ENCODE results near the gene TMEM266.
A peak's percentile ranks its signal among the peaks of the same experiment; 100 is the strongest.

The TMEM266 gene

DNA sequence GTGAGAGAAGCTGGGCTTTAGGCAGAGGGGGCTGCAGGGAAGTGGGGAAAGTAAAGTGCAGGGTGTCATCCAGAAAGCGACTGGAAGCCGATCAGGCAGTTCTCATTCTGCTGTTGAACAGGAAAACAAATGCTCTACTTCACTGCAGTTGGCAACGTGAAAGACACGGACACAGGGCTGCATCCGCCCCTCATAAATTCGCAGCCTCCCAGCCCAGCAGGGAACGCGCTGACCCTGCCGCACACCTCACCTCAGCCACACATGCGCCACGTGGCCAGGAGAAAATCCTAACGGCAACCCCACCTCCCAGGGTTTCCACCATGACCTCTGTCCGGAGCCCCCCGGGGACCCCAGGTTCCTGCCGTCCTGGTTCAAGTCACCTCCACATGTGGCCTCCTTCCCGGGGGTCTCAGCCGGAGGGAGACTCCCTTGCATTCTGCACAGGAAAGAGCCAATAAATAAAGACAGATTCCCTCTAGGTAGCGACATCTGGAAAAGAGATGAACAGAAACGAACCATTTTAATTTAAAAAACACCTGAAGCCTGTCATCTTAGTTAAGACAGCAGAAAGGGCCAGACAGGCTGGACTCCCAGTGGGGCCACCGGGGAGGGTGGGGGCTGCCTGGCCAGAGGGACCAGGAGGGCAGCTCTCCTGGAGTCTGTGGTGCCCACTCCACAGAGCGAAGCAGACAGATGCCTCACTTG, 118.7 kb downstream of the TMEM266 start:
- no peak for DNase-seq (ENCODE audit: low read depth)
- H3K4me3 ChIP-seq (ENCODE audit: low read depth, low read length) = no peak overlapping the region
- TF ChIP-seq, protein P1, sequence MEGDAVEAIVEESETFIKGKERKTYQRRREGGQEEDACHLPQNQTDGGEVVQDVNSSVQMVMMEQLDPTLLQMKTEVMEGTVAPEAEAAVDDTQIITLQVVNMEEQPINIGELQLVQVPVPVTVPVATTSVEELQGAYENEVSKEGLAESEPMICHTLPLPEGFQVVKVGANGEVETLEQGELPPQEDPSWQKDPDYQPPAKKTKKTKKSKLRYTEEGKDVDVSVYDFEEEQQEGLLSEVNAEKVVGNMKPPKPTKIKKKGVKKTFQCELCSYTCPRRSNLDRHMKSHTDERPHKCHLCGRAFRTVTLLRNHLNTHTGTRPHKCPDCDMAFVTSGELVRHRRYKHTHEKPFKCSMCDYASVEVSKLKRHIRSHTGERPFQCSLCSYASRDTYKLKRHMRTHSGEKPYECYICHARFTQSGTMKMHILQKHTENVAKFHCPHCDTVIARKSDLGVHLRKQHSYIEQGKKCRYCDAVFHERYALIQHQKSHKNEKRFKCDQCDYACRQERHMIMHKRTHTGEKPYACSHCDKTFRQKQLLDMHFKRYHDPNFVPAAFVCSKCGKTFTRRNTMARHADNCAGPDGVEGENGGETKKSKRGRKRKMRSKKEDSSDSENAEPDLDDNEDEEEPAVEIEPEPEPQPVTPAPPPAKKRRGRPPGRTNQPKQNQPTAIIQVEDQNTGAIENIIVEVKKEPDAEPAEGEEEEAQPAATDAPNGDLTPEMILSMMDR (IDR thresholded peaks at IDR 0.05; ENCODE audit: low read depth, low read length, missing control alignments) = no peak

DNA sequence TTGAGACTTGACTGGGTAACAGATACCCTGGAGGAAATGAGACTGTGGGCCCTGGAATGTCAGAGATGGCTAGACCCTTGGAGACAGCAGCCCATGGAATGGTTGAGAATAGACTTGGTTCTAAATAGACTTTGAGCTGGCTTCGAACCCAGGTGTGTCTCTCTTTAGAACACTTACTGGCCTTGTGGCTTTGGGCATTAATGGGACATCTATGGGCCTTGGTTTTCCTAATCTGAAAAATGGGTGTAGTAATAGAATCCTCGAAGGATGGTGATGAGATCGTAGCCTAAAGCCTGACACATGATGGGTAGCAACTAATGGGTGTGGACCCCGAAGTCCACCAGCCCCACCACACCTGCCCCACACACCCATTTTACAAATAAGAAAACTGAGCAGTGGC, 119.2 kb downstream of the TMEM266 start:
- TF ChIP-seq, protein P1 (IDR thresholded peaks at IDR 0.05; ENCODE audit: low read depth, low read length, missing control alignments) = no peak
- DNase-seq (ENCODE audit: low read depth) = no peak
- H3K4me3 ChIP-seq (ENCODE audit: low read depth, low read length) = no peak overlapping the region

DNA sequence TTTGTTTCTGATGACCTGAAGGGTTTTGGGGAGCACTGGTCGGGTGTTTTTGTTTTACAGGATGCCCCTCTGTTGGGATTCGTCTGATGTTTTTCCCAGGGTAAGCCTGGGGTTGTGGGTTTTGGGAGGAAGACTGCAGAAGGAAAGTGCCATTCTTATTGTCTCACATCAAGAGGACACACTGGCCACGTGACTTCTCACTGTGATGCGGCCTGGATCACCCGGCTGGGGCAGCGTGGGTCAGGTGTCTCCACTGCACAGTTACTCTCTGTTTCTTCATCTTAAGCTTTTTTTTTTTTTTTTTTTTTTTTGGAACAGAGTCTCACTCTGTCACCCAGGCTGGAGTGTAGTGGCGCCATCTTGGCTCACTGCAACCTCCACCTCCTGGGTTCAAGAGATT, 120.5 kb downstream of the TMEM266 start:
- DNase-seq (ENCODE audit: low read depth) = no peak
- H3K4me3 ChIP-seq (ENCODE audit: low read depth, low read length) = no peak overlapping the region
- TF ChIP-seq, protein P1 (IDR thresholded peaks at IDR 0.05; ENCODE audit: low read depth, low read length, missing control alignments) = no peak

DNA sequence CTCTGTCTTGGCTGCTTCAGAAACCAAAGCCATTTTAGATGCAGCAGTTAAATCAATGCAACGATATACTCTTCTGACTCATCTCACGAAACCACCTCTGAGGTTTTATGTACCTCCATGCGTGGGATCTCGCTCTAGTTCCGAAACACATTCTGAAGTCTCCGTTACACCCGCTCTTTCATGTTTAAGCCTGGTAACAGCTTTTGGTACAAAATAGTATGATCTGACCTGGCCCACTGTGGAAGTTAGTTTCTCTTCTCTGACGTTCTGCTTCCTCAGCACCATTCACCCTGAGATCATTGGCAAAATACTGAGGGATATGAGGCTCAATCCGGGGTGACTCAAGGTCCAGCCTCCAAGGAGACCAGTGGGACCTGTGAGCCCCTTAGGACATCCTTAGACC, 121.9 kb downstream of the TMEM266 start:
- H3K4me3 ChIP-seq (ENCODE audit: low read depth, low read length) = no peak overlapping the region
- peak; percentile 83 for DNase-seq (ENCODE audit: low read depth)
- TF ChIP-seq, protein P1 (IDR thresholded peaks at IDR 0.05; ENCODE audit: low read depth, low read length, missing control alignments) = no peak

DNA sequence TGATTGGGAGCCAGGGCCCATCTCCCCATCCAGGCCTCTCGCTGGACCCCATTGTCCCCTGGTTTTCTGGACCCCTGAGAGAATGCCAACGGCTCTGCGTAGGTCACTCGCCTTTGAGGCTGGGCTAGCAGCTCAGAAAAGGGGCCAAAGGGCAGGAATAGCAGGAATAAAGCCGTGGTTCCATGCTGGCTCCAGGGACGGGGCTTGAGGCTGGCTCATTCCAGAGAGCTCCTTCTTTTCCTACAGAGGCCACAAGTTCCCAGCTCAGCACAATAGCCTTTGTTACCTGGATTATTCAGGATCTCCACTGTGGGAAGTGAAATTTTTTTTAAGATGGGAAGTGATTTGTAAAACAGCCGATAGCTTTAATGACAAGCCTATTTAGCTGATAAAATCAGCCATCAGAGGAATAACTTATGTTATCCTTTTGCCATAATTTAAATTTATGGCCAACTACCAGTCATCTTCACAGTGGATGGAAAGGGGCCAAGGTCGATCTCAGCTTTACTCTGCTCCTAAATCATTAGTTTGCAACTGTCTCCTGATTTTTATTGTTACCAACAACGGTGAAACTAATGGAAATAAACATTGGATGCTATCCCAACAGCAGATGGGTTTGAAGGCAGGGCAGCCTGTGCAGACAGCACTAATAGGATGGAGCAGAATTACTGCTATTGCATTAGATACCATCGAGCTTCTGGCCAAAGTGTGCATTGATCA, 124.3 kb downstream of the TMEM266 start:
- no peak overlapping the region for H3K4me3 ChIP-seq (ENCODE audit: low read depth, low read length)
- no peak for DNase-seq (ENCODE audit: low read depth)
- TF ChIP-seq, protein P1 (IDR thresholded peaks at IDR 0.05; ENCODE audit: low read depth, low read length, missing control alignments) = no peak

DNA sequence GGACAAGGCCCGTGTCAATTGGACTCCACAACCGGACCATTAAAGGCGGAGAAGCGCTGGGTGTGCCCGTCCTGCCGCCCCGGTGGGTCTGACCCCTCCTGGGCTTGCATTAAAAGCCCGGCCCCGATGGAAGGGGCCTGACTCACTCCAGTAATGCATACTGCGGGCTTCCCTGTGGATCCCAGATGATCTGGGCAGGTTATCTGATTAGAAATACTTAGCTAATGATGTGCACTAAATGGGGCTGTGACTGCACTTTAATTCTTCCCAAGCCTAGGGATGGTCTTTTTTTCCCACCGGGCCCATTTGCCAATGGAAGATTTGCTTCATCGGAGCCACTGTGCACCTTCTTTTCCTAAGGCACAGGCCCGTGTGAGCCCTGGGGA, 124.9 kb downstream of the TMEM266 start:
- TF ChIP-seq, protein P1 (IDR thresholded peaks at IDR 0.05; ENCODE audit: low read depth, low read length, missing control alignments) = no peak
- H3K4me3 ChIP-seq (ENCODE audit: low read depth, low read length) = no peak overlapping the region
- DNase-seq (ENCODE audit: low read depth) = no peak

All from GM12864 (cell line).